Body of pancreas (tissue), 4 donors: ENCODE results near the gene IGF1R. TPM values are rescaled to one million over a fixed set of nuclear protein-coding genes. Genes with fewer than 3 reads are reported as not detected.

Source experiments
- ATAC-seq: fragments of 150-250 bp; one replicate; pipeline ENCODE4 v1.9.1; 2016
- DNase-seq, 4 donors: peaks; one replicate each; pipeline ENCODE4 v3.0.0-alpha.2; 2019
- H3K27ac ChIP-seq, 4 donors: fragments of 200-600 bp; sonication (generic); 1 replicate in 3 of 4; 2 replicates in 1 of 4; pipeline versions ENCODE4 v1.5.1 to v1.6.1; 2016 to 2019; ENCODE audit warnings: mild to moderate bottlenecking in 1 of 4, mixed read lengths in 1 of 4, moderate library complexity in 1 of 4
- H3K27me3 ChIP-seq, 2 donors: fragments of 200-600 bp; sonication (generic); one replicate each; pipeline ENCODE4 v1.6.0; 2016; ENCODE audit warnings: mild to moderate bottlenecking in 1 of 2
- H3K36me3 ChIP-seq, 2 donors: fragments of 200-600 bp; sonication (generic); replicated peaks in 1 of 2; 2 replicates each; pipeline ENCODE4 v1.5.1; 2016; ENCODE audit warnings: low read depth in 2 of 2; ENCODE audit not compliant: insufficient read depth in 1 of 2
- H3K4me1 ChIP-seq: fragments of 200-600 bp; sonication (generic); one replicate; pipeline ENCODE4 v1.6.0; 2016
- H3K4me3 ChIP-seq, 2 donors: fragments of 200-600 bp; sonication (generic); 1 replicate in 1 of 2; 2 replicates in 1 of 2; pipeline ENCODE4 v1.5.1; 2016 to 2019
- H3K9me3 ChIP-seq, 3 donors: fragments of 200-600 bp; sonication (generic); 1 replicate in 2 of 3; 2 replicates in 1 of 3; pipeline ENCODE4 v1.5.1; 2016
- CTCF ChIP-seq, 7 experiments: fragments of 450-650 bp in 4 of 7; fragments of 200-600 bp in 3 of 7; sonication (generic) in 3 of 7; IDR thresholded peaks; one replicate each; pipeline ENCODE4 v1.5.1; 2016 to 2019; ENCODE audit warnings: antibody characterized with exemption in 7 of 7
- POLR2A ChIP-seq, 3 donors: fragments of 450-650 bp; IDR thresholded peaks; one replicate each; pipeline ENCODE4 v1.6.1; 2016; ENCODE audit warnings: antibody characterized with exemption in 3 of 3, mild to moderate bottlenecking in 2 of 3
- WGBS, 2 donors: methylation state at CpG; one replicate each; pipeline ENCODE4 v1.1.5; 2017; 5-methylcytosine and 5-hydroxymethylcytosine counted together
- intact Hi-C: fragments of 100-400 bp; cut with DNase I; formaldehyde crosslinking; loops from one replicate; pipeline ENCODE4 v1.15.1; 2023
- total RNA-seq, 2 donors: library from RNA; depleted of rRNA; stranded (reverse); fragments of >200 nt; gene quantifications; one replicate each; pipeline ENCODE4 v1.1.0, GENCODE V29; 2016

IGF1R gene
- total RNA-seq, 2 donors from 2014 or later = 34.8 to 55.7 TPM

GRCh38 chr15:98799461-98800390, 151.4 kb downstream of the IGF1R start:
- intact Hi-C loops = loop anchor here (10.0 kb wide), 1 partner anchor 45 kb away; no protein-coding TSS in a partner anchor
- no peaks in the 10 kb centered on the region for H3K27me3 ChIP-seq
- ATAC-seq (peak; percentile 20), DNase-seq (peak in 2 of 4 donors; percentile 38 to 43)
- TF ChIP-seq POLR2A (IDR thresholded peaks at IDR 0.05) (no peak), CTCF (IDR thresholded peaks at IDR 0.05) (no peak)
- 27 to 31% methylated on average over 11 of the region's 11 CpGs for WGBS, 2 donors
- no peaks in the 10 kb centered on the region for H3K36me3 ChIP-seq
- H3K27ac ChIP-seq = peak overlapping the region; percentile 19 to 84 (median 80)
- no peaks in the 10 kb centered on the region for H3K9me3 ChIP-seq
- H3K4me1 ChIP-seq = peaks cover 64% of the 10 kb centered on the region
- H3K4me3 ChIP-seq = no peak overlapping the region

- no peak overlapping the region for H3K4me3 ChIP-seq
- H3K4me1 ChIP-seq = peaks cover 72% of the 10 kb centered on the region
- H3K9me3 ChIP-seq = no peaks in the 10 kb centered on the region
- WGBS, 2 donors = 11 to 12% methylated on average over 11 of the region's 11 CpGs
- peak; percentile 89 for ATAC-seq
- no peaks in the 10 kb centered on the region for H3K27me3 ChIP-seq
- DNase-seq = peak; percentile 46 to 65 (median 60)
- H3K36me3 ChIP-seq = no peaks in the 10 kb centered on the region
- TF ChIP-seq POLR2A (IDR thresholded peaks at IDR 0.05) (no peak), CTCF (IDR thresholded peaks at IDR 0.05) (peak in 1 of 7 experiments; percentile 10)
- peak overlapping the region; percentile 18 to 84 (median 80) for H3K27ac ChIP-seq
- intact Hi-C loops = no loop called here
These were observed 152.3 kb downstream of the IGF1R start for GRCh38 chr15:98800437-98801233.

GRCh38 chr15:98801234-98801561, 152.9 kb downstream of the IGF1R start:
- Histone ChIP-seq H3K4me3 (no peak overlapping the region), H3K36me3 (no peaks in the 10 kb centered on the region), H3K27me3 (no peaks in the 10 kb centered on the region), H3K27ac (peak overlapping the region; percentile 18 to 84 (median 80)), H3K9me3 (no peaks in the 10 kb centered on the region), H3K4me1 (peaks cover 72% of the 10 kb centered on the region)
- ATAC-seq (no peak), DNase-seq (no peak)
- 49 to 86% methylated on average over 4 to 6 of the region's 6 CpGs for WGBS, 2 donors
- no peak for TF ChIP-seq POLR2A (IDR thresholded peaks at IDR 0.05)
- no peak for TF ChIP-seq CTCF (IDR thresholded peaks at IDR 0.05)
- intact Hi-C loops = no loop called here

- TF ChIP-seq CTCF (IDR thresholded peaks at IDR 0.05) (no peak), POLR2A (IDR thresholded peaks at IDR 0.05) (no peak)
- intact Hi-C loops = no loop called here
These were observed 153.8 kb downstream of the IGF1R start for GRCh38 chr15:98802187-98802586.

More at GRCh38 chr15:98802187-98802586, 153.8 kb downstream of the IGF1R start:
- DNase-seq (no peak), ATAC-seq (no peak)
- Histone ChIP-seq H3K27me3 (no peaks in the 10 kb centered on the region), H3K36me3 (no peaks in the 10 kb centered on the region), H3K4me3 (no peak overlapping the region), H3K27ac (peak overlapping the region in 3 of 4 donors; percentile 77 to 84 (median 82)), H3K4me1 (peaks cover 72% of the 10 kb centered on the region), H3K9me3 (no peaks in the 10 kb centered on the region)
- 88 to 93% methylated on average over 6 of the region's 6 CpGs for WGBS, 2 donors
